GM10847 (cell line): ENCODE data around the gene GPHA2.

ENCODE experiments used
- POLR2A ChIP-seq: IDR thresholded peaks from 2 replicates; pipeline ENCODE4 v1.6.1; 2011; ENCODE audit not compliant: insufficient read length; ENCODE audit errors: extremely low read depth

The GPHA2 gene

GRCh38 chr11:64902102-64902900 lies 33.4 kb downstream of the GPHA2 start:
- no peak for TF ChIP-seq POLR2A

GRCh38 chr11:64900774-64901173 lies 34.9 kb downstream of the GPHA2 start:
- TF ChIP-seq POLR2A = no peak

- no peak for TF ChIP-seq POLR2A
Measured at GRCh38 chr11:64900263-64900678, 35.4 kb downstream of the GPHA2 start.

- no peak for TF ChIP-seq POLR2A
Measured at GRCh38 chr11:64898541-64898940, 37.2 kb downstream of the GPHA2 start.

GRCh38 chr11:64898076-64898445 lies 37.6 kb downstream of the GPHA2 start:
- no peak for TF ChIP-seq POLR2A

GRCh38 chr11:64897381-64898075 lies 38.2 kb downstream of the GPHA2 start:
- no peak for TF ChIP-seq POLR2A

GRCh38 chr11:64896448-64897022 lies 39.2 kb downstream of the GPHA2 start:
- no peak for TF ChIP-seq POLR2A

- TF ChIP-seq POLR2A = no peak
Measured at GRCh38 chr11:64894812-64895452, 40.8 kb downstream of the GPHA2 start.

GRCh38 chr11:64894070-64894811 lies 41.5 kb downstream of the GPHA2 start:
- TF ChIP-seq POLR2A = no peak

GRCh38 chr11:64893194-64894069 lies 42.3 kb downstream of the GPHA2 start:
- no peak for TF ChIP-seq POLR2A

- no peak for TF ChIP-seq POLR2A
Measured at GRCh38 chr11:64892838-64893193, 42.9 kb downstream of the GPHA2 start.

GRCh38 chr11:64892411-64892831 lies 43.3 kb downstream of the GPHA2 start:
- no peak for TF ChIP-seq POLR2A

- no peak for TF ChIP-seq POLR2A
Measured at GRCh38 chr11:64891880-64892279, 43.8 kb downstream of the GPHA2 start.

GRCh38 chr11:64891215-64891848 lies 44.4 kb downstream of the GPHA2 start:
- TF ChIP-seq POLR2A = no peak
